HG03039 (cell line): ENCODE data around the gene ESF1.
"Not testable (repeated sequence)": the region's sequence is repeated elsewhere in the genome, so short reads cannot be mapped to it uniquely, and the experiment has no call there.

ENCODE experiments used
- ATAC-seq: cut with Tn5 transposase; IDR thresholded peaks from one replicate; pipeline ENCODE4 v1.9.1; 2021; ENCODE audit warnings: mild to moderate bottlenecking, moderate library complexity; ENCODE audit not compliant: unreplicated experiment

The ESF1 gene

DNA sequence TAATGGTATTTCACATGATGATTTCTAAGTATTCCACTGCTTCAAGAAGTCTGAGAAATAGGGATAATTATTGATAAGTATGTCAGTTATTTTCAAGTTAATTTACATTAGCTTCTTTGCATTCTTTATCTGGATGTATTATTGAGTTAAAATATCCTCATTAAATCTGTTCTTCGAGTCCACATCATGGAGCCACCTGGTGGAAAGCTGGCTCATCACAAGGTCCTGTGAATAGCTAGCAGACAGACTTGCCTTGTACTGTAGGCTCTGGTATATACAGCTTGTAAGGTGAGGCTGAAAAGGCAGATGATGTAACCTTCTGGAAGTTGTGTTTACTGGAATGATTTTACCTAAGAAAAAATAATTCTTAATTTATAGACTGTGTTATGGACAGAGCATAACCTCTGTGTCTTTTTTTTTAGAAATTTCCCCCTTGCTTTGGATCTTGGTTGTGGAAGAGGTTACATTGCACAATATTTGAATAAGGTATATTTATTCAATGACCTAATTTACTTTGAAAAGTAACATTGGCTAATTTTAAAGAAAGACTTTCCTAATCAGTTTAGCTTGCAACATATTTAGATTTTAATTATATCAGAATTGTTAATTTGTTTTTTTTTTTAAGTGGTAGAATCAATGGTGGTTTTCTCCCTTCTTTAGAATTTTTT lies 3.6 kb upstream of the ESF1 start:
- ATAC-seq, result peak; percentile 38

GRCh38 chr20:13786143-13786828 lies 1.6 kb upstream of the ESF1 start:
- ATAC-seq, result no peak

- peak; percentile 1 for ATAC-seq
Observed at GRCh38 chr20:13784271-13784892, 337 bp downstream of the ESF1 start.

DNA sequence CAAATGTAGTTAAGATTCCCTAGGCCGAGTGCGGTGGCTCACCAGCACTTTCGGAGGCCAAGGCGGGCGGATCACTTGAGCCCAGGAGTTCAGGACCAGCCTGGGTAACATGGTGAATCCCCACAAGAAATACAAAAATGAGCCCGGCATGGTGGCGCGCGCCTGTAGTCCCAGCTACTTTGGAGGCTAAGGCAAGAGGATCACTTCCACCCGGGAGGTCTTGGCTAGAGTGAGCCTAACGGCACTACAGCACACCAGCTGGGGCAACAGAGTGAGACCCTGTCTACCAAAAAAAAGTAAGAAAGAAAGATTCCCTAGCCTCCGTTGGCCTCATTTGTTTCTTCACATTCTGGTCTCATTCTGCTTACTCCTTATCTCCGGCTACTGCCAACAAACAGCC lies 1.2 kb downstream of the ESF1 start:
- no peak for ATAC-seq

DNA sequence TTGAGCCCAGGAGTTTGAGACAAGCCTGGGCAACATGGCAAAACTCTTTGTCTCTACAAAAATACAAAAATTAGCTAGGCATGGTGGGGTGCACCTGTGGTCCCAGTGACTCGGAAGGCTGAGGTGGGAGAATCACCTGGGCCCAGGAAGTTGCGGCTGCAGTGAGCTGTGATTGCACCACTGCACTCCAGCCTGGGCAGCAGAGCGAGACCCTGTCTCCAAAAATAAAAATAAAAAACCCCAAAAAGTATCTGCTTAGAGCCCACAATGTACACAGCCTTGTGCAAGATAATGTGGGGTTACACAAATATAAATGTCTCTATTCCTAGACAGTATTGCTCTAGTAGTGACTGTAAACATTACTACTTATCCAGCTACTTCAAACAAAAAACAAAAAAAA lies 5.9 kb downstream of the ESF1 start:
- ATAC-seq, result peak; percentile 61

- ATAC-seq, result no peak
Observed at GRCh38 chr20:13777171-13777601, 7.5 kb downstream of the ESF1 start.

DNA sequence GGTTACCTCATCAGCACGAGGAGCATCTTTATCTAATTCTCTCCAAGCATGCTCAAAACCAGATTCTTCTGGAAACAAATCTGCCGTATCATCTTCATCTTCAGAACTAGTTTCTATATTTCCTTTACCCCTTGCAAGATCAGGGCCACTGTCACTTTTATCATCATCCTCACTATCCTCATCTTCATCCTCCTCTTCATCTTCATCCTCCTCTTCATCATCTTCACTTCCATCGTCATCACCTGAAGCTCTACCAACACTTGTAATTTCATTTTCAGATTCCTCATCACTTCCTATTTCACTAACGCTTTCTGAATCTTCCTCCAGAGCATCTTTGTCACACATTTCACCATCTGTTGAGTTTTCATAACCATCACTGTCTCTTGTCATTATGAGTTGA lies 8.9 kb downstream of the ESF1 start:
- ATAC-seq, result no peak

DNA sequence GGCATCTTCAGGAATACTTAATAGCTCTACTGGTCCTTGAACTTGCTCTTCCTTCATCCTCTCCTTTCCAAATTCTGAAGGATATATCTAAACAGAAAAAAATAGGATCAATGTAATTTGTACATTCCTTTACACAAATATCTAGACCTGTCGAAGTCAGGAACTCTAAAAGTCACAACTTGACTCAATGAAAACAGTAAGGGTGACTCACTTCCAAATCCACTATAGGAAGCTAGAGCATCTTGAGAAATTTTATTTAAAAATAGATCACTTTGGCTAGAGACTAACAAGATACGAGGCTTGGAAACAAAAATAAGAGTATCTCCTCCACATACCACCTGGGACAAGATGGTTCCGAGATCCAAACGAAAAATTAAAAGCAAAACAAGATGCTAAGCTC lies 12.2 kb downstream of the ESF1 start:
- no peak for ATAC-seq

DNA sequence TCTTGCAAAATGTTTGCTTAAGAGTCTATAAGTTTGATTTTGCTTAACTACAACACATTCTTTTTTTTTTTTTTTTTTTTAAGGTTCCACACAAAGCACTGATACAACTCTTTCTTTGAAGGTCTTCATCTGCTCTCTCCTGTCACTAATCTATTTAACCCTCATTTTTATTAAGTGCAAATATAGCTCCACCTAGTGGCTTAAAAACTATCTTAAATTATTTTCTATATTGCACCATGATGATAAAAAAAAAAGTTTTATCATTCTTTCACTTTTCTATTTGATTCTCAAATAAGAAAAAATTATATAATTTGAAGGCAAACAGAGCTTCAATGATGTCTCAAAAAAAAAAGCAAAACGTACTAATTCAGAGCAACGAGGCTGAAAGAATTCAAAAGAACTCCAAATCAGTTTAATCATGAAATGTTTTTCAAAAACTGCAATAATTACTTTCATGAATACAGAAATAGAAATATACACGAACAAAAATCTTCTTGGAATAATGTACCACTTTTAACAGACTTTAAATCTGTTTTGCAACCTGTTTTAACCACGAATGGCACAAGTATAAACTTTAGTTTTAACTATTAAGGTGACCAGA lies 12.8 kb downstream of the ESF1 start:
- no peak for ATAC-seq

DNA sequence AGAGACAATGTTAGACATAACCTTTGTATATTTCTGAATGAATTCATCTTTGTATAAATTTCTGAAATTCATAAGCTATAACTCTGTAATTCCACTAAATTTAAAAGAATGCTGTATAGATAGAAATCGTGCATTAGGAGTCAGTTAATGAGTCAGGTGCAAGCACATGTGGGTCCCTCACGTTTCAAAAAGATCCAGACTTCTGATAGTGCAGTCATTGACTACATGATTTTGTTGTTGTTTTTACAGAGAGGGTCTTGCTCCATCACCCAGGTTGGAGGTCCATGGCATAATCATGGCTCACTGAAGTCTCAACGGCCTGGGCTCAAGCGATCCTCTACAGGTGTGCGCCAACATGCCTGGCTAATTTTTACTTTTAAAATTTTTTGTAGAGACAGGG lies 14.6 kb downstream of the ESF1 start:
- no peak for ATAC-seq

DNA sequence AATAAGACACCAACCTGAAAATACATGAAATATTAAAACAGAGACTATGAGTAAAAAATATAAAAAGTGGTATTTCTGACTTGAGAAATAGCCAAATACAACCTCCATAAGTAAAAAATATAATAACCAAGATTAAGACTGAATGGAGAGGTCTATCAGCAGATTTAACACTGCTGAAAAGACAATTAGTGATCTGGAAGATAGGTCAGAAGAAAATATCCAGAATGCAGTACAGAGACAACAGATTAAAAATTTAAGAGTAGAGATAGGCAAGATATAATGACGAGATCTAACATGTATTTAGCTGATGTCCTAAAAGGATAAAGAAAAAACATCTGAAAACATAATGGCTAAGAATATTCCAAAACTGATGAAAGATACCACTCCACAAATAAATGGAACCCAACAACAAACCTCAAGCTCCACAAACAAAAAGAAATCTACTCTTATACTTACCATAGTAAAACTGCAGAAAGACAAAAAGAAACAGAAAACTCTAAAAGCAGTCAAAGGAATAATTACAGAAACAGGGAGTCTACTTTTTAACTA lies 18.8 kb downstream of the ESF1 start:
- no peak for ATAC-seq

GRCh38 chr20:13765299-13765698 lies 19.4 kb downstream of the ESF1 start:
- ATAC-seq, result no peak

- ATAC-seq, result not testable (repeated sequence)
Observed at GRCh38 chr20:13760451-13760946, 24.2 kb downstream of the ESF1 start.

DNA sequence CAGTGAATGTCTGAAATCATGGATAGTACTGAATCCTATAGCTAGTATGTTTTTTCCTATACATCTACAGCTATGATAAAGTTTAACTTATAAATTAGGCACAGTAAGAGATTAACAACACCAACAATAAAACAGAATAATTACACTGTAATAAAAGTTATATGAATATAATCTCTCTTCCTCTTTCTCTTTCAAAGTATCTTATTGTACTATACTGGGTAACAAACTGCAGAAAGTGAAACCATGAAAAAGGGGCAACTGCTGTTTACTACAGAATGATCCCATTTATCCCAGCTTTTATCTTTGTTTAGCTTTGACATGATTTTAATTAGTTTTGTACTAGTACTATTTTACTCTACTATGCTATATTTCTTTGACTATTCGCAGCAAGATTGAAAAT lies 25.8 kb downstream of the ESF1 start:
- ATAC-seq, result no peak

DNA sequence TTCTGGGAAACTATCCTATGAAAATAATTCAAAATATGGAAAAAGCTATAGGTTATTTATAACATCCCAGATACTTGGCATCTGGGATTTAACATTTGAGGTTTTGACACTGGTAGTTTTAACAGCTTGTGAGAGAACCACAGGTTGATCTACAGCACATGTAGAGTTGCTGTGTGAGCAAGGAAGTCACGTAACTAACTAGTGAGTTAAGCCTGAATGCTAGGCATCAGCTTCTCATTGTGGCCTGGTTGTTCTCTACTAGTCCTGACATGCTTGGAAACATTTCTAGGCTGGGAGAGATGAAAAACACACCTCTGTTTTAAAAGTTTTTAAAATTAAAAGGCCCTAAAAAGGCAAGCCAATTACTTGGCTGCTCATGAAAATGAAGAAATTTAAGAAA lies 28.2 kb downstream of the ESF1 start:
- no peak for ATAC-seq

- ATAC-seq, result no peak
Observed at GRCh38 chr20:13755809-13756208, 28.9 kb downstream of the ESF1 start.

DNA sequence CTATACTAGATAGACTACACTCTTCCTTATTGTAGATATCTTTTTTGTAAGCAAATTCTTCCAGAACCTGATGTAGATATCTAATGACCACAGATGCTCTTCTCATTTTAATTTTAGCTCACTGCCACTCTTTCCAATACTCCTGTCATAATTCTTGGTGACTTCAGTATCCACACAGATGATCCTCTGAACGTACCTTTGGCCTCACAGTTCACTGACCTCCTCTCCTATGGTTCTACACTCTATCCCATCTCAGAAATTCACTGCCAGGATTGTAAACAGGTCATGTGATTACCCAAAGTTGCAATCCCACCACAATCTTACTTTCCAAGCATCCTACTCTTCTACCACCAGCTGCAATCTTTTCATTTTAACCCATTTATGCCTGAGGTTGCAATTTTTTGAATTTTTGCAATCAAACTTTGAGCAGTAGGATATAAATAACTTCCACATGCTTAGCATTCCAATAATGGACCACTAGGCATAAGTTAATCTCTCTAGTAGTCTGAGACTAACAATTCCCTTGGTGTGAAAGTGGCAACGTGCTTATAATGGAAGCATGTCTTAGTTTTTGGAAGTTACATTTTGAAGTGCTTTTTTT lies 31.2 kb downstream of the ESF1 start:
- ATAC-seq, result no peak

DNA sequence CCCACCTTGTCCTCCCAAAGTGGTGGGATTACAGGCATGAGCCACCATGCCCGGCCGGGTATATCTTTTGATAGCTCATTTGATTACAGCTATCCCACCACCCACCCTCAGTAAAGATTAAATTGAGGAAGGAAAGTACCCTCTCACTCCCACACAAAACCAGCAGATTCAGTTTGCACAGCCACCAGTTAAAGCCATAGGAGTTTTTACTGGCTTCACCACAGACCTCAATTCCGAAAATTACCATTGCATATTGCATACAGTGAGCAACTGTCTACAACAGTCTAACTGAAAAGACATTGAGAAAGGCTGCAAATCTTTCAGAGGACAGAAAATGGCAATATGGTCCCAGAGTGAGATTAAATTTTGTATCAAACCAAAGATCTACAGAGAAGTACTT lies 34.9 kb downstream of the ESF1 start:
- no peak for ATAC-seq

GRCh38 chr20:13745784-13746183 lies 38.9 kb downstream of the ESF1 start:
- ATAC-seq, result no peak

- no peak for ATAC-seq
Observed at GRCh38 chr20:13744352-13744751, 40.4 kb downstream of the ESF1 start.

- no peak for ATAC-seq
Observed at GRCh38 chr20:13741879-13742278, 42.8 kb downstream of the ESF1 start.
